Subcutaneous abdominal adipose tissue (tissue), 5 donors: ENCODE results near the gene CMIP.

Experiments used
- H3K27ac ChIP-seq: one replicate; pipeline ENCODE4 v1.7.0; 2013; ENCODE audit warnings: low read depth, mild to moderate bottlenecking, inconsistent platforms, low read length, moderate library complexity
- H3K27me3 ChIP-seq, 5 donors: one replicate each; pipeline ENCODE4 v1.7.0; 2013; ENCODE audit warnings: low read length in 5 of 5, inconsistent platforms in 1 of 5; ENCODE audit not compliant: control insufficient read depth in 5 of 5, insufficient read depth in 4 of 5
- H3K36me3 ChIP-seq, 5 donors: one replicate each; pipeline ENCODE4 v1.7.0; 2013; ENCODE audit warnings: low read length in 5 of 5; ENCODE audit not compliant: control insufficient read depth in 5 of 5, insufficient read depth in 5 of 5
- H3K4me1 ChIP-seq, 5 donors: one replicate each; pipeline ENCODE4 v1.7.0; 2013; ENCODE audit warnings: low read length in 5 of 5, mild to moderate bottlenecking in 3 of 5, moderate library complexity in 1 of 5; ENCODE audit not compliant: control insufficient read depth in 5 of 5, insufficient read depth in 5 of 5
- H3K4me3 ChIP-seq, 5 donors: one replicate each; pipeline ENCODE4 v1.7.0; 2013; ENCODE audit warnings: low read length in 5 of 5, low read depth in 1 of 5
- H3K9ac ChIP-seq, 5 donors: one replicate each; pipeline ENCODE4 v1.7.0; 2013; ENCODE audit warnings: low read length in 5 of 5, mild to moderate bottlenecking in 4 of 5, moderate library complexity in 3 of 5
- H3K9me3 ChIP-seq, 5 donors: one replicate each; pipeline ENCODE4 v1.7.0; 2013; ENCODE audit warnings: low read length in 5 of 5; ENCODE audit not compliant: control insufficient read depth in 5 of 5
- donor health status: healthy.
- donor health status: healthy.
- donor health status: healthy.
- donor health status: healthy.
- donor health status: healthy.

Gene CMIP

GRCh38 chr16:81444448-81445121, at the start of gene CMIP:
TSS of gene CMIP (plus strand) at chr16:81444808.
- H3K9ac ChIP-seq = peak within 1 kb of the TSS; percentile 70 to 86 (median 84)
- peak within 1 kb of the TSS; percentile 79 to 86 (median 82) for H3K4me3 ChIP-seq
- H3K9me3 ChIP-seq = no peaks in the 10 kb centered on the region
- H3K4me1 ChIP-seq = peaks cover 10 to 50% (median 43%) of the 10 kb centered on the region in 5 donors
- H3K36me3 ChIP-seq = no peaks in the 10 kb centered on the region
- peak within 1 kb of the TSS; percentile 89 for H3K27ac ChIP-seq
- no peaks in the 10 kb centered on the region for H3K27me3 ChIP-seq

GRCh38 chr16:81394966-81395655, 49.5 kb upstream of the CMIP start:
- H3K36me3 ChIP-seq = peaks cover 0 to 13% (median 10%) of the 10 kb centered on the region in 5 donors
- peak overlapping the region; percentile 54 for H3K27ac ChIP-seq
- H3K9me3 ChIP-seq = peaks cover 0 to 9% (median 8%) of the 10 kb centered on the region in 5 donors
- peaks cover 0 to 3% (median 0%) of the 10 kb centered on the region in 5 donors for H3K27me3 ChIP-seq
- H3K4me1 ChIP-seq = peaks cover 0 to 21% (median 0%) of the 10 kb centered on the region in 5 donors
- H3K4me3 ChIP-seq = no peak overlapping the region
- H3K9ac ChIP-seq = no peak overlapping the region

- H3K27ac ChIP-seq = no peak overlapping the region
- H3K4me1 ChIP-seq = peaks cover 0 to 26% (median 3%) of the 10 kb centered on the region in 5 donors
- peaks cover 0 to 6% (median 3%) of the 10 kb centered on the region in 5 donors for H3K27me3 ChIP-seq
- no peaks in the 10 kb centered on the region for H3K36me3 ChIP-seq
- peaks cover 0 to 11% (median 9%) of the 10 kb centered on the region in 5 donors for H3K9me3 ChIP-seq
- H3K9ac ChIP-seq = no peak overlapping the region
- H3K4me3 ChIP-seq = no peak overlapping the region
Measured at GRCh38 chr16:81397058-81397878, 47.3 kb upstream of the CMIP start.

- H3K9me3 ChIP-seq = peaks cover 0 to 11% (median 9%) of the 10 kb centered on the region in 5 donors
- H3K4me1 ChIP-seq = peaks cover 0 to 26% (median 3%) of the 10 kb centered on the region in 5 donors
- no peak overlapping the region for H3K4me3 ChIP-seq
- H3K9ac ChIP-seq = no peak overlapping the region
- no peak overlapping the region for H3K27ac ChIP-seq
- peaks cover 0 to 6% (median 5%) of the 10 kb centered on the region in 5 donors for H3K27me3 ChIP-seq
- H3K36me3 ChIP-seq = no peaks in the 10 kb centered on the region
Measured at GRCh38 chr16:81397879-81398520, 46.6 kb upstream of the CMIP start.

GRCh38 chr16:81399909-81400308, 44.7 kb upstream of the CMIP start:
- Histone ChIP-seq H3K4me3 (no peak overlapping the region), H3K27ac (no peak overlapping the region), H3K9me3 (peaks cover 0 to 11% (median 9%) of the 10 kb centered on the region in 5 donors), H3K27me3 (peaks cover 0 to 6% (median 5%) of the 10 kb centered on the region in 5 donors), H3K9ac (no peak overlapping the region), H3K36me3 (no peaks in the 10 kb centered on the region), H3K4me1 (peaks cover 0 to 32% (median 11%) of the 10 kb centered on the region in 5 donors)

- H3K27ac ChIP-seq = no peak overlapping the region
- peaks cover 0 to 6% (median 5%) of the 10 kb centered on the region in 5 donors for H3K27me3 ChIP-seq
- H3K36me3 ChIP-seq = no peaks in the 10 kb centered on the region
- H3K9ac ChIP-seq = no peak overlapping the region
- peaks cover 0 to 19% (median 11%) of the 10 kb centered on the region in 5 donors for H3K4me1 ChIP-seq
- peak overlapping the region in 2 of 5 donors; percentile 10 to 27 for H3K4me3 ChIP-seq
- H3K9me3 ChIP-seq = peaks cover 0 to 11% (median 9%) of the 10 kb centered on the region in 5 donors
Measured at GRCh38 chr16:81401035-81401950, 43.3 kb upstream of the CMIP start.

- H3K27ac ChIP-seq = no peak overlapping the region
- peaks cover 0 to 6% (median 2%) of the 10 kb centered on the region in 5 donors for H3K27me3 ChIP-seq
- no peaks in the 10 kb centered on the region for H3K36me3 ChIP-seq
- no peak overlapping the region for H3K4me3 ChIP-seq
- H3K9ac ChIP-seq = peak overlapping the region in 2 of 5 donors; percentile 2 to 7
- peaks cover 0 to 11% (median 9%) of the 10 kb centered on the region in 5 donors for H3K9me3 ChIP-seq
- peaks cover 2 to 18% (median 11%) of the 10 kb centered on the region in 5 donors for H3K4me1 ChIP-seq
Measured at GRCh38 chr16:81403208-81403600, 41.4 kb upstream of the CMIP start.

- H3K9ac ChIP-seq = peak overlapping the region in 2 of 5 donors; percentile 2 to 7
- no peaks in the 10 kb centered on the region for H3K36me3 ChIP-seq
- no peak overlapping the region for H3K27ac ChIP-seq
- H3K4me1 ChIP-seq = peaks cover 2 to 18% (median 11%) of the 10 kb centered on the region in 5 donors
- peaks cover 0 to 11% (median 9%) of the 10 kb centered on the region in 5 donors for H3K9me3 ChIP-seq
- peaks cover 0 to 6% (median 2%) of the 10 kb centered on the region in 5 donors for H3K27me3 ChIP-seq
- H3K4me3 ChIP-seq = peak overlapping the region in 2 of 5 donors; percentile 50 to 60
Measured at GRCh38 chr16:81403601-81404391, 40.8 kb upstream of the CMIP start.
